GM12878 (cell line): ENCODE results near the gene ARL15.

ENCODE experiments used
- ATF3 ChIP-seq: IDR thresholded peaks from 2 replicates; pipeline ENCODE4 v1.6.1; 2011; ENCODE audit warnings: low read depth, mild to moderate bottlenecking, low read length, moderate library complexity, borderline replicate concordance; ENCODE audit errors: extremely low read depth
- BHLHE40 ChIP-seq, 2 experiments: fragments of 450-650 bp in 1 of 2; IDR thresholded peaks; 2 replicates each; pipeline ENCODE4 v1.6.1; 2011 to 2017; ENCODE audit warnings: low read depth in 2 of 2, borderline replicate concordance in 1 of 2, improper control_type of control experiment in 1 of 2, low read length in 1 of 2, mild to moderate bottlenecking in 1 of 2
- EZH2 ChIP-seq: IDR thresholded peaks from 2 replicates; pipeline ENCODE4 v1.6.1; 2012; ENCODE audit warnings: low read depth, mild to moderate bottlenecking, control low read depth, inconsistent platforms, low read length, borderline replicate concordance; ENCODE audit not compliant: control insufficient read depth
- HCFC1 ChIP-seq: fragments of 150-350 bp; IDR thresholded peaks from 2 replicates; pipeline ENCODE4 v1.6.1; 2014; ENCODE audit warnings: low read length
- MAX ChIP-seq: IDR thresholded peaks from 2 replicates; pipeline ENCODE4 v1.6.1; 2012; ENCODE audit warnings: low read depth, low read length, improper control_type of control experiment
- PAX5 ChIP-seq: IDR thresholded peaks from 2 replicates; pipeline ENCODE4 v1.6.1; 2011; ENCODE audit warnings: low read depth, low read length, borderline replicate concordance
- POLR2A ChIP-seq: IDR thresholded peaks from 2 replicates; pipeline ENCODE4 v1.6.1; 2011; ENCODE audit warnings: low read depth, mild to moderate bottlenecking, low read length
- RELA ChIP-seq: fragments of 450-650 bp; IDR thresholded peaks from 2 replicates; pipeline ENCODE4 v1.8.0; 2014; ENCODE audit warnings: borderline replicate concordance; ENCODE audit not compliant: partially characterized antibody
- TAF1 ChIP-seq: IDR thresholded peaks from 2 replicates; pipeline ENCODE4 v1.6.1; 2011; ENCODE audit warnings: mild to moderate bottlenecking, low read depth, low read length, borderline replicate concordance
- YY1 ChIP-seq: IDR thresholded peaks from 2 replicates; pipeline ENCODE4 v1.6.1; 2011; ENCODE audit warnings: low read depth, mild to moderate bottlenecking, low read length
- TF ChIP-seq, protein P1 (sequence below), 3 experiments: IDR thresholded peaks in 2 of 3; conservative IDR thresholded peaks in 1 of 3; 2 replicates each; pipeline ENCODE4 v1.5.1; 2011; ENCODE audit warnings: low read depth in 3 of 3, low read length in 3 of 3, mild to moderate bottlenecking in 3 of 3, control low read depth in 2 of 3, moderate library complexity in 2 of 3, inconsistent platforms in 1 of 3, mixed read lengths in 1 of 3; ENCODE audit not compliant: control insufficient read depth in 2 of 3, insufficient read depth in 1 of 3; ENCODE audit errors: extremely low read depth in 1 of 3
- TF ChIP-seq, protein P2 (sequence below): fragments of 450-650 bp; formaldehyde crosslinking; IDR thresholded peaks from 2 replicates; pipeline ENCODE4 v1.4.0; 2020; ENCODE audit warnings: mild to moderate bottlenecking, moderate library complexity

- no peak for TF ChIP-seq EZH2
- no peak for TF ChIP-seq BHLHE40 (IDR thresholded peaks at IDR 0.05; ENCODE audit: borderline replicate concordance in 1 of 2, low read depth in 2 of 2, low read length in 1 of 2)
- TF ChIP-seq, protein P1, sequence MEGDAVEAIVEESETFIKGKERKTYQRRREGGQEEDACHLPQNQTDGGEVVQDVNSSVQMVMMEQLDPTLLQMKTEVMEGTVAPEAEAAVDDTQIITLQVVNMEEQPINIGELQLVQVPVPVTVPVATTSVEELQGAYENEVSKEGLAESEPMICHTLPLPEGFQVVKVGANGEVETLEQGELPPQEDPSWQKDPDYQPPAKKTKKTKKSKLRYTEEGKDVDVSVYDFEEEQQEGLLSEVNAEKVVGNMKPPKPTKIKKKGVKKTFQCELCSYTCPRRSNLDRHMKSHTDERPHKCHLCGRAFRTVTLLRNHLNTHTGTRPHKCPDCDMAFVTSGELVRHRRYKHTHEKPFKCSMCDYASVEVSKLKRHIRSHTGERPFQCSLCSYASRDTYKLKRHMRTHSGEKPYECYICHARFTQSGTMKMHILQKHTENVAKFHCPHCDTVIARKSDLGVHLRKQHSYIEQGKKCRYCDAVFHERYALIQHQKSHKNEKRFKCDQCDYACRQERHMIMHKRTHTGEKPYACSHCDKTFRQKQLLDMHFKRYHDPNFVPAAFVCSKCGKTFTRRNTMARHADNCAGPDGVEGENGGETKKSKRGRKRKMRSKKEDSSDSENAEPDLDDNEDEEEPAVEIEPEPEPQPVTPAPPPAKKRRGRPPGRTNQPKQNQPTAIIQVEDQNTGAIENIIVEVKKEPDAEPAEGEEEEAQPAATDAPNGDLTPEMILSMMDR (IDR thresholded peaks at IDR 0.05 in 2 of 3, conservative IDR thresholded peaks at IDR 0.05 in 1 of 3; ENCODE audit: control insufficient read depth in 2 of 3, extremely low read depth in 1 of 3, insufficient read depth in 1 of 3, low read depth in 3 of 3, low read length in 3 of 3), result no peak
- TF ChIP-seq ATF3, result no peak
- TF ChIP-seq YY1, result no peak
- no peak for TF ChIP-seq TAF1
- TF ChIP-seq HCFC1, result no peak
- no peak for TF ChIP-seq RELA
- TF ChIP-seq POLR2A, result no peak
- TF ChIP-seq MAX, result no peak
- no peak for TF ChIP-seq PAX5
- TF ChIP-seq, protein P2, sequence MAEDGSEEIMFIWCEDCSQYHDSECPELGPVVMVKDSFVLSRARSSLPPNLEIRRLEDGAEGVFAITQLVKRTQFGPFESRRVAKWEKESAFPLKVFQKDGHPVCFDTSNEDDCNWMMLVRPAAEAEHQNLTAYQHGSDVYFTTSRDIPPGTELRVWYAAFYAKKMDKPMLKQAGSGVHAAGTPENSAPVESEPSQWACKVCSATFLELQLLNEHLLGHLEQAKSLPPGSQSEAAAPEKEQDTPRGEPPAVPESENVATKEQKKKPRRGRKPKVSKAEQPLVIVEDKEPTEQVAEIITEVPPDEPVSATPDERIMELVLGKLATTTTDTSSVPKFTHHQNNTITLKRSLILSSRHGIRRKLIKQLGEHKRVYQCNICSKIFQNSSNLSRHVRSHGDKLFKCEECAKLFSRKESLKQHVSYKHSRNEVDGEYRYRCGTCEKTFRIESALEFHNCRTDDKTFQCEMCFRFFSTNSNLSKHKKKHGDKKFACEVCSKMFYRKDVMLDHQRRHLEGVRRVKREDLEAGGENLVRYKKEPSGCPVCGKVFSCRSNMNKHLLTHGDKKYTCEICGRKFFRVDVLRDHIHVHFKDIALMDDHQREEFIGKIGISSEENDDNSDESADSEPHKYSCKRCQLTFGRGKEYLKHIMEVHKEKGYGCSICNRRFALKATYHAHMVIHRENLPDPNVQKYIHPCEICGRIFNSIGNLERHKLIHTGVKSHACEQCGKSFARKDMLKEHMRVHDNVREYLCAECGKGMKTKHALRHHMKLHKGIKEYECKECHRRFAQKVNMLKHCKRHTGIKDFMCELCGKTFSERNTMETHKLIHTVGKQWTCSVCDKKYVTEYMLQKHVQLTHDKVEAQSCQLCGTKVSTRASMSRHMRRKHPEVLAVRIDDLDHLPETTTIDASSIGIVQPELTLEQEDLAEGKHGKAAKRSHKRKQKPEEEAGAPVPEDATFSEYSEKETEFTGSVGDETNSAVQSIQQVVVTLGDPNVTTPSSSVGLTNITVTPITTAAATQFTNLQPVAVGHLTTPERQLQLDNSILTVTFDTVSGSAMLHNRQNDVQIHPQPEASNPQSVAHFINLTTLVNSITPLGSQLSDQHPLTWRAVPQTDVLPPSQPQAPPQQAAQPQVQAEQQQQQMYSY (CRISPR knock-in tag), result no peak
These were observed 225.7 kb downstream of the ARL15 start for GRCh38 chr5:54084696-54085095.
